ENCODE data around the gene ASB16.

- TF ChIP-seq POLR2A (IDR thresholded peaks at IDR 0.05), result no peak
- TF ChIP-seq, protein P1, sequence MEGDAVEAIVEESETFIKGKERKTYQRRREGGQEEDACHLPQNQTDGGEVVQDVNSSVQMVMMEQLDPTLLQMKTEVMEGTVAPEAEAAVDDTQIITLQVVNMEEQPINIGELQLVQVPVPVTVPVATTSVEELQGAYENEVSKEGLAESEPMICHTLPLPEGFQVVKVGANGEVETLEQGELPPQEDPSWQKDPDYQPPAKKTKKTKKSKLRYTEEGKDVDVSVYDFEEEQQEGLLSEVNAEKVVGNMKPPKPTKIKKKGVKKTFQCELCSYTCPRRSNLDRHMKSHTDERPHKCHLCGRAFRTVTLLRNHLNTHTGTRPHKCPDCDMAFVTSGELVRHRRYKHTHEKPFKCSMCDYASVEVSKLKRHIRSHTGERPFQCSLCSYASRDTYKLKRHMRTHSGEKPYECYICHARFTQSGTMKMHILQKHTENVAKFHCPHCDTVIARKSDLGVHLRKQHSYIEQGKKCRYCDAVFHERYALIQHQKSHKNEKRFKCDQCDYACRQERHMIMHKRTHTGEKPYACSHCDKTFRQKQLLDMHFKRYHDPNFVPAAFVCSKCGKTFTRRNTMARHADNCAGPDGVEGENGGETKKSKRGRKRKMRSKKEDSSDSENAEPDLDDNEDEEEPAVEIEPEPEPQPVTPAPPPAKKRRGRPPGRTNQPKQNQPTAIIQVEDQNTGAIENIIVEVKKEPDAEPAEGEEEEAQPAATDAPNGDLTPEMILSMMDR (IDR thresholded peaks at IDR 0.05), result no peak
Measured at GRCh38 chr17:44152875-44153274, 17.6 kb upstream of the ASB16 start.
